Loucy (cell line): ENCODE results near the gene ATG7.

ENCODE experiments used
- CTCF ChIP-seq: fragments of 200-600 bp; sonication (generic); conservative IDR thresholded peaks from 2 replicates; pipeline ENCODE4 v1.5.1; 2014; ENCODE audit warnings: mild to moderate bottlenecking, antibody characterized with exemption, low read length
- EZH2phosphoT487 ChIP-seq: fragments of 200-600 bp; IDR thresholded peaks from 2 replicates; pipeline ENCODE4 v1.6.1; 2018; ENCODE audit warnings: antibody characterized with exemption, mild to moderate bottlenecking, moderate library complexity, borderline replicate concordance

- TF ChIP-seq CTCF, result no peak
- TF ChIP-seq EZH2phosphoT487, result no peak
Observed at GRCh38 chr3:11245827-11246662, 26.2 kb upstream of the ATG7 start.
